GM18519 (cell line): Measurements from ENCODE around the gene CSF3R.

ENCODE experiments used
- ATAC-seq: cut with Tn5 transposase; IDR thresholded peaks from one replicate; pipeline ENCODE4 v1.9.1; 2021; ENCODE audit warnings: mild to moderate bottlenecking, moderate library complexity; ENCODE audit not compliant: unreplicated experiment, low FRiP score

CSF3R gene

GRCh38 chr1:36432616-36433015 lies 50.1 kb downstream of the CSF3R start:
- ATAC-seq: no peak

DNA sequence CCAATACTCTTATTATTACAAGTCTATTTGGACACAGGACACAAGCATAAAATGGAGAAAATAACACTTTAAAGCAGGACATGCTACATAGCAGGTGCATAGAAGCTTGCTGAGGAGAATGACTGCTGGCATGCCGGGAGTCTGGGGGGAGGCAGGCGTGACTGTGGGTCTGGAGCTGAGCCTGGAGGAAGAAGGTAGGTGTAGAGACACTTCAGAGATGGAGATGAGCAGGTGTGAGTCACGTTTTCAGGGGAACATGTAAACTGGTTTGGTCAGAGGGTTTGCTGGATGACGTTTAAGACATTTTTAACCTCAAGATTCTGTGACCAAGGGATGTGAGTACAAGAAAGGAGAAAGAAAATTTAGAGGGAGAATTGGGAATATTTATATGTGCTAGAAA lies 56.9 kb downstream of the CSF3R start:
- no peak for ATAC-seq

- no peak for ATAC-seq
Observed at GRCh38 chr1:36421649-36422048, 61.1 kb downstream of the CSF3R start.

DNA sequence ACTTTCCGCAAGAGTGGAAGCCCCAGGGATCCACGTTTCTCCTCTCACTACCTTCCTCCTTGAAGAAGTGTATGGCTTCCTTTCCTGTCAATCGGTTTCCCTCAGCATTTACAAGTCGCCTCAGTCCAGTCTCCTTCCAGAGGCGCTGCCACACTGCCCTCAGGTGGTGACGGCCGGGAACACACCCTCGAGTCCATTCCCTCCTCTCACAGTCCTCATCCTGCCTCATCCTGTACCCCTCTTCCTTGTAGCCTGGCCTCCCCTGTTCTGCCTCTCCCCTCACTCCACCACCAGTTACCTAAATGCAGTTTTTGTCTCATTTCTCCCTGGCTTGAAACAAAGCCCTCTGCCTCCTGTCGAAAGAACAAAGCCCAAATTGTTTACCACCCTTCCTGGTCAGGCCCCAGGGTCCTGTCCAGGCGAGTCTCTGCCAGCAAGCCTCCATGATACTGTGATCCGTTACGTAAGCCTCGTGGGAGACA lies 61.8 kb downstream of the CSF3R start:
- ATAC-seq: no peak

- ATAC-seq: no peak
Observed at GRCh38 chr1:36420409-36420808, 62.3 kb downstream of the CSF3R start.

DNA sequence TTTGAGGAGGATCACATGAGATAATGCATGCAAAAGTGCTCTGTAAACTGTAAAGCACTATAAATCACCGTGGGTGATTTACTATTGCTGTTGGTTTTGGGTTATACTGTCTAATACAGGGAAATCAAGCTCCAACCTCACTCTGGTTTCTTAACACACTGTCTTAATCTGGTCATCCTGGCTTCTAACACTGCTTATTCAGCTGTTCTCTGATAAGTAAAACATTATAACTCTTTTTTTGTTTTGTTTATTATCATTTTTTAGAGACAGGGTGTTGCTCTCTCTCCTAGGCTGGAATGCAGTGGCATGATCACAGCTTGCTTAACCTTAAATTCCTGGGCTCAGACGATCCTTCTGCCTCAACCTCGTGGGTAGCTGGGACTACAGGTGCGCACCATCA lies 63.1 kb downstream of the CSF3R start:
- no peak for ATAC-seq

DNA sequence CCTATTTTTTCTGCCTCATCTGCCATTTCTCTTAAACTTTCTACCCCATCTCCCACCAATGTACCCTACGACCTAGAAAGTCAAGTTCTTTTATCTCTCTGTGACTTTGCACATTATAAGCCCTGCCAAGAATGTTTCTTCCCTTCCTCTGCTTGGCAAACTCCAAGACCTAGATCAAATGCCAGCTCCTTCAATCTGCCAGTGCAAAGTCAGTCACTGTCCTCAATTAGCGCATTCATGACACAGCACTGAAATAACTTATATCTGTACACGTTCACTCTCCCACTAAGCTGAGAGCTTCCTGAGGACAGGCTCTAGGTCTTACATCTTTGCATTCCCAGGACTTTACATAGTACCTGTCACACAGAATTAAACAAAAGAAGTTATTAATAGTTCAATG lies 63.6 kb downstream of the CSF3R start:
- ATAC-seq: no peak

- ATAC-seq: no peak
Observed at GRCh38 chr1:36417931-36418330, 64.8 kb downstream of the CSF3R start.
